ENCODE data around the gene AGFG1.

The AGFG1 gene

GRCh38 chr2:227462462-227462951, 9.4 kb upstream of the AGFG1 start:
- DNase-seq (ENCODE audit: low spot score), result no peak

GRCh38 chr2:227462972-227463931, 8.7 kb upstream of the AGFG1 start:
- DNase-seq (ENCODE audit: low spot score), result no peak

GRCh38 chr2:227464361-227464760, 7.6 kb upstream of the AGFG1 start:
- DNase-seq (ENCODE audit: low spot score), result no peak

- no peak for DNase-seq (ENCODE audit: low spot score)
These were observed 7.1 kb upstream of the AGFG1 start for GRCh38 chr2:227464851-227465250.

GRCh38 chr2:227466887-227467600, 4.9 kb upstream of the AGFG1 start:
- DNase-seq (ENCODE audit: low spot score), result no peak

- DNase-seq (ENCODE audit: low spot score), result no peak
These were observed 544 bp upstream of the AGFG1 start for GRCh38 chr2:227471412-227471811.

GRCh38 chr2:227472265-227473121, 537 bp downstream of the AGFG1 start:
- DNase-seq (ENCODE audit: low spot score), result peak; percentile 43

- DNase-seq (ENCODE audit: low spot score), result no peak
These were observed 1.1 kb downstream of the AGFG1 start for GRCh38 chr2:227473122-227473461.

GRCh38 chr2:227473806-227474205, 1.9 kb downstream of the AGFG1 start:
- no peak for DNase-seq (ENCODE audit: low spot score)

GRCh38 chr2:227474410-227474809, 2.5 kb downstream of the AGFG1 start:
- no peak for DNase-seq (ENCODE audit: low spot score)

GRCh38 chr2:227477291-227477690, 5.3 kb downstream of the AGFG1 start:
- no peak for DNase-seq (ENCODE audit: low spot score)

GRCh38 chr2:227479865-227480475, 8.0 kb downstream of the AGFG1 start:
- peak; percentile 39 for DNase-seq (ENCODE audit: low spot score)

- no peak for DNase-seq (ENCODE audit: low spot score)
These were observed 8.6 kb downstream of the AGFG1 start for GRCh38 chr2:227480528-227480927.

GRCh38 chr2:227482638-227483340, 10.8 kb downstream of the AGFG1 start:
- peak; percentile 54 for DNase-seq (ENCODE audit: low spot score)

- DNase-seq (ENCODE audit: low spot score), result no peak
These were observed 13.5 kb downstream of the AGFG1 start for GRCh38 chr2:227485429-227485828.

GRCh38 chr2:227486688-227487087, 14.7 kb downstream of the AGFG1 start:
- DNase-seq (ENCODE audit: low spot score), result no peak

GRCh38 chr2:227488045-227488444, 16.1 kb downstream of the AGFG1 start:
- no peak for DNase-seq (ENCODE audit: low spot score)

GRCh38 chr2:227491386-227491785, 19.4 kb downstream of the AGFG1 start:
- no peak for DNase-seq (ENCODE audit: low spot score)

GRCh38 chr2:227493524-227493923, 21.6 kb downstream of the AGFG1 start:
- DNase-seq (ENCODE audit: low spot score), result no peak

GRCh38 chr2:227497158-227497557, 25.2 kb downstream of the AGFG1 start:
- no peak for DNase-seq (ENCODE audit: low spot score)
